HG03039 (cell line): ENCODE results near the gene CDR2L.
"Not testable (repeated sequence)": the region's sequence is repeated elsewhere in the genome, so short reads cannot be mapped to it uniquely, and the experiment has no call there.

Experiments used
- ATAC-seq: cut with Tn5 transposase; IDR thresholded peaks from one replicate; pipeline ENCODE4 v1.9.1; 2021; ENCODE audit warnings: mild to moderate bottlenecking, moderate library complexity; ENCODE audit not compliant: unreplicated experiment

Gene CDR2L

DNA sequence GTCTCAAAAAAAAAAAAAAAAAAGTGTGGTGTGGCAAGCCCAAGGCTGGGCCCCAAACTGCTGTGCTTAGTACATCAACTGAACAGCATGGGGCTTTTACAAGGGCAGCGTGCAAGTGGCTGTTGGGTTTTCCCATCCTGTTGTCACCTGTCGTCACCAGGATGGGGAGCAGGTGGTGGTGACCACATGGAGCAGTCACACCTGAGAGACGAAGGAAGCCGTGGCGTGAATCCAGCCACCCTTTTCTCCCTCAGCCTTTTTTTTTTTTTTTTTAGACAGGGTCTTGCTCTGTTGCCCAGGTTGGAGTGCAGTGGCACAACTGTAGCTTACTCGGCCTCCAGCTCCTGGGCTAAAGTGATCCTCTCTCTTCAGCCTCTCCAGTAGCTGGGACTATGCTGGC, 20.9 kb downstream of the CDR2L start:
- ATAC-seq: no peak

DNA sequence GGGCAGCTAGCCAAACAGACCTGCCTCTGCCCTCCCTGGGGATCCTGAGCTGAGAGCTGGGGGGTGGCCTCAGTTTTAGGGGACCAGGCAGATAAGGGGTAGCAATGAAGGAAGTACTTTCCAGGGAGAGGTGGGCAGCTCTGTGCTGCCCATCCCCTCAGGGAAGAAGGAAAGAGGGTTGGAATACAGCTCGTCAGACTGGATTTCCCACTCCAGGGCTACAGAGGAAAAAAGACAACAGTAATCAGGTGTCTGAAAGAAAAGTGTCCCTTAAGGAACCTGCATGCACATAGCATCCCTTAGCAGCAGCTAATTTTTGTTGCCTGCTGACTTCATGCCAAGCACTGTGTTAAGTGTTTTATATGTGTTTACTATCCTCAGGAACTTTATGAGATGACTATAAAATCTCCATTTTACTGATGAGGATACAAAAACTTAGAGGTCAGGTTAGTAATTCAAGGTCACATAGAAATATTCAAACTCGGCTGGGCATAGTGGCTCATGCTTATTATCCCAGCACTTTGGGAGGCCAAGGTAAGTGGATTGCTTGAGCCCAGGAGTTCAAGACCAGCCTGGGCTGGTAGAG, 21.8 kb downstream of the CDR2L start:
- ATAC-seq: no peak

DNA sequence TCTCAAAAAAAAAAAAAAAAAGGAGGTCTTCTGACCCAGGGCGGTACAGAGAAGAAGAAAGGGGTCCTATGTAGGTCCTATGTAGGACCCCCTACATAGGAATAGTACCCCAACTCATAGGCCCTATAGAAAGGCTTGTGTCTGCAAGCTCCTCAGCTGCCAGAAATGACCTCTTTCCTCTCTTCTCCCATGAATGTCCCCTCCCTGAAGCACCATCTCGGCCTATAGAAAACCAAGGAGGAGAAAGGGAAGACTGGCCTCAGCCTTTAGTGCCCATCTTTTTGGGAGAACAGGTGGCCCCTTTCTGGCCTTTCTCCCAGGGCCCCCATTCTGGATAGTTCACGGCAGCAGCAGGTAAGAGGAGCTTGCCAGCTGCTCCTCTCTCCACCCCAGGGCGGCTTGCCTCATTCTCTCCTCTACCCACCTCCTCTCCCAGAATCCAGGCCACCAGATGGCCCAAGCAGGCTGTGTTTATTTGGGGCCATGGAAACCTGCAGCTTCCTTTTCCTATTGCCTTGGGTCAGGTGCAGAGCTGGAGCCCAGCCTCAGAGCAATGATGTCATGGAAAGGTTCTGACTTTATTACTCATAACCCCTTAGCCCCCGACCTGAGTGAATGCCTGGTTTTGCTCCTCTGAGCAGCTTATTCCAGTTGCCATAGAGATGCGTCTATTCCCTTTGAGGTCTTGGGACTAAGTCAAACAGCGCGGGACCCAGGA, 23.4 kb downstream of the CDR2L start:
- ATAC-seq: no peak

DNA sequence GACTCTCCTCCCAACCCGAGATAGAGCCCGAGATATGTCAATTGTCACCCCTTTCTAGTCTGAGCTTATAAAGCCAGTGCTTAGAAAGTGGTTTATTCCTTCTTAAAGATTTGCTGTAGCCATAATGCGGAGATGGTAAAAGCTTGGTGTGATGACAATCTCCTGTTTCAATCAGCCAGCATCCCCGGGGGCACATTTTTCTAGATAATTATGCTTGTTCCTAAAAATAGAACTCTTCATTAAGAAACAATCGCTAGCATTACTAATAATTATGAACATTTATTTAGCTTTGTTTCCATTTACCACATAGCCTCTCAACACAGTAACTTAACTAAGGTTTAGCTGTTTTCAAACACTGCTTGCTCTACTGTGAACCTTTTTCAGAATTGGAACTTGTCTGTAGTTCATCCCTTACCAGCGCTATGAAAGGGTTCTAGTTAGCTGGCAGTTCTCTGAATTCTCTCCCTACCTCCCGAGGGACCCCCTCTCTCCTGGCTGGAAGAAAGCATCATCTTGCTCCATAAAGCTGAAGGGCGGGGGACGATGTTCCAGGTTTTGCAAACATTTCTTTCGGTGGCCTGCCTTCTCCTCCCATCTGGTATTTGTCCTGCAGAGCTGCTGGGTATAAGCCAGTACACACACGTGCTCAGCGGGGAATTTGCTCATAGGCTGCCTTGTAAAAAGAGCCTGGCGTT, 24.1 kb downstream of the CDR2L start:
- ATAC-seq: no peak

DNA sequence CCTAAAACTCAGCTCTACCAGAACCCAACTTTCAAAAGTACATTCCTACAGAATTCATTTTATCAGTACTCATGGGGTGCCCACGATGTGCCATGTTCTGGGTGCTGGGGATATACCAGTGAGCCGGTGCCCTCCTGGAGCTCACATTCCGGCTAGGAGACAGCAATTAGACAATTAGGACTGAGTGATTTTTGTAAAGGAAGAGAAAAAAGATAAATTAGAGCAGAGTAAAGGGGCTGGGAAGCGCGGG, 24.6 kb downstream of the CDR2L start:
- no peak for ATAC-seq

DNA sequence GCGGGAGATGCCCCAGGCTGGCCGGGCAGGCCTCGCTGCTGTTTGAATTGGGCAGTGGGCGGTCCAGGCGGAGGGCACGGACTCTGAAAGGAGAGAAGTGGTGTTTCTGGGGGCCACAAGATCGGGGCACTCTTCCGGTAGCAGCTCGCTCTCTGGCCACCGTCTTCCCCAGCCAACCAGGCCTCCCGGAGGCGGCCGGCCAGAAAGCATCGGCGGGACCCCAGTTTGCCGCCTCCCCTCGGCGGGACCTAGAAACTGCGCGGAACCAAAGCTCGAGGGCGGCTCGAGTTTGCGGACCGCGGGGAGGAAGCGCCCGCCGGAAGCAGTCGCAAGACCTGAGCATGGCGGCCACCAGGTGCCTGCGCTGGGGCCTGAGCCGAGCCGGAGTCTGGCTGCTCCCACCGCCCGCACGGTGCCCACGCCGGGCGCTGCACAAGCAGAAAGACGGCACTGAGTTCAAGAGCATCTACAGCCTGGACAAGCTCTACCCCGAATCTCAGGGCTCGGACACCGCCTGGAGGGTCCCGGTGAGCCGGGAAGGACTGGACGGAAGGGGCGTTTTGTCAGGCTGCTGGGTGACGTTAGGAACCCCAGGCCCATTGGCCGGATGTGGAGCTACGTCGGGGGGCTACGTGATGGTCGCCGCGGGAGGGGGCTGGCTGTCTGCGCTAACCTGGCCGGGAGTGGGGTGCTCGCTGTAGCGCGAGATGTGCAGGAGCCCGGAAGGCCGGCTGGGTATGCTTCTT, 25.1 kb downstream of the CDR2L start, which contains the start of gene MRPL58:
TSS of gene MRPL58 (plus strand) at position 325 of the 746 bp plus-strand sequence. CDS start at position 342, 17 bp downstream.
- ATAC-seq: peak; percentile 71

DNA sequence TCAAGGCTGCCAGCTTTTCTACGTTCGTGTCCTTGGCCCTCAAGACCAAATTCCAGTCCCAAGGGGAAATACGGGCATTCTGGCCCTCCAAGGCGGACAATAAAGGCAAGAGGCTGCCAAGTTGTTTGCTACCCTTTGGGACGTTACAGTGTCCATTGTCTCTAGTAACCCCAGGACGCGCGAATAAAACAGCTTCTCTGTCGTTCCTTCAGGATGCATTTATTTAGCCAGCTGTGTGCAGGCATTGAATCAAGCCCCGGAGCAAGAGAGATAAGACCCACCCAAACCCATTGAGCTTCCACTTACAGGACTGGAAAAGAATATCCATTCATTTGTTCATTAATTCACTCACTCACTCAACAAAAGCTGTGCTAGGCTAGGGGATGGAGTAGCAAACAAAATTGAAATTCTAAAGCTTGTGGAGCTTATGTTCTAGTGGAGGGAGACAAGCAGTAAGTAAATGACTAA, 25.7 kb downstream of the CDR2L start:
- ATAC-seq: no peak

DNA sequence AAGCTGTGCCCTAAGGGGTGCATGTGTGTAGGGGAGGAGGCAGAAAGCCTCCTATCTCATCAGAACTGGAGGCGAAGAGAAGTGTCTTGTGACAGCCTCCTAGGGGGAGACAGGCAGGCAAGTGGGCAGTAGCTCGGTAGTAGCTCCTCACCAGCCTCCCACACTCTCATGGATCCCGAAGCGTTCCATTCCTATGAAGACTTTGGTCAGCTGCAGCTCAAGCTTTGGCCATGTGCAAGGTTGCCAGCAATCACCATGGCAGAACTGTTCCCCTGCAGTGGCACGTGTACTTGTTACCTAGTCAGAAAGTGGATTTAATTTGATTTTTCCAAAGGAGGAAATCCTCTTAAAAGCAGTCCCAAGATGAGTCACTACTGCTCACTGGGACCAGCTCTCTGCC, 31.7 kb downstream of the CDR2L start:
- ATAC-seq: no peak

DNA sequence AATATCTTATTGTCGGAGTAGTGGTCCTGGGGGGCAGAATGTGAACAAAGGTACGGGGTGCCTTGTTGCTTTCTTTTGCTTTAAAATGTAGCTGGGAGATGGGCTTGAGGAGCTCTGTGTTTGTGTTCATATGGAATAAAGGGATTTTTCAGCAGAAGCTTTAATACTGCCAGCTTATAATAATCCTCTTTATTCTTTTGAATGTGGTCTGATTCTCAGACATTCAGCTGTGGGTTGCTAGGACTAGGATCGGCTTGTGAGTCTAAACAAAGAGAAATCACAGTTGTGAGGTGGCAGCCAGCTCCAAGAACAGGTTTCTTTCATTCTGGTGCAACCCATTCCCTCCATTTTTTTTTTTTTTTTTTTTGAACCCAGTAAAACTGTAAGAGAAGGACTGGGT, 32.3 kb downstream of the CDR2L start:
- no peak for ATAC-seq

DNA sequence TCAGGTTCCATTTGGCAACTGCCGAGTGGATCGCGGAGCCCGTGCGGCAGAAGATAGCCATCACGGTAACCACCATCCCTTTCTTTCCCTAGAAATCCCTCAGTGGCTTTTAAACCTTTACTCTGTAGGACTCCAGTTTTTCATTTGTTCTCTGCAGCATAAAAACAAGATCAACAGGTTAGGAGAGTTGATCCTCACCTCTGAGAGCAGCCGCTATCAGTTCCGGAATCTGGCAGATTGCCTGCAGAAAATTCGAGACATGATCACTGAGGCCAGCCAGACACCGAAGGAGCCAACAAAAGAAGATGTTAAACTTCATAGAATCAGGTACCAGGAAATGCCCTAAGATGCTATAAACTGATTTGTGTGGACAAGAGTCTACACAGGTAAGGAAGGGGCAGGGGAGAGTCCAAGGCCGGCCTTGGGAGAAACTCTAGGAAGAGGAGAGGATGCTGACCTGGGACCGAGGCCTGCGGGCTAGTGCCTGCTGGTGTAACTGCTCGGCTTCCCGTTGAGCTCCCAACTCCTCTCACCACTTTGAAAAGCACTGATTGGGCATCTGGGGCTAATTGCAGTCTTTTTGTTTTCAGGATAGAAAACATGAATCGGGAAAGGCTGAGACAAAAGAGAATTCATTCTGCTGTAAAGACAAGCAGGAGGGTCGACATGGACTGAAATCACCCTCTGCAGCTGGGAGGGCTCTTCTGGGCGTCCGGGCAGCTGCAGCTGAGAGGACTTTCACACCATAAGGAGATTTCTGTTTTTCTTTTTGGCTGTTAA, 33.1 kb downstream of the CDR2L start:
- ATAC-seq: no peak

DNA sequence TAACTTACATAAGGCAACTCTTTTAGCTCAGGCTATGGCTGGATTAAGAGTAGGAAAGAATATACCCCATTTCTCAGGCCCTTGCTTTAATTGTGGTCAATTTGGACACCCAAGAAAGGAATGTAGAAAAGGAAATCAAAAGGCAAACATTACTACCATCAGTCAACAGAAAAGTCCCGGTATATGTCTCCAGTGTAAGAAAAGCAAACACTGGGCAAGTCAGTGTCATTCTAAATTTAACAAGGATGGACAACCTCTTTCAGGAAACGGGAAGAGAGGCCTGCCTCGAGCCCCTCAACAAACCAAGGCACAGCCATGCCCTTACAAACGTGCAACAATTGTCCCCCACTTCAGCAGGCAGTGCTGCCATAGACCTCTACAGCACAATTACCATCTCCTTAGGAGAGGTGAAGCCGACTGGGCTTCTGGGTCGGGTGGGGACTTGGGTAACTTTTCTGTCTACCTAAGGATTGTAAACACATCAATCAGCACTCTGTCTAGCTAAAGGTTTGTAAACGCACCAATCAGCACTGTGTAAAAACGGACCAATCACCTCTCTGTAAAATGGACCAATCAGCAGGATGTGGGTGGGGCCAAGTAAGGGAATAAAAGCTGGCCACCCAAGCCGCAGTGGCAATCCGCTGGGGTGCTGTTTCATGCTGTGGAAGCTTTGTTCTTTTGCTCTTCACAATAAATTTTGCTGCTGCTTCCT, 37.4 kb downstream of the CDR2L start:
- no peak for ATAC-seq

DNA sequence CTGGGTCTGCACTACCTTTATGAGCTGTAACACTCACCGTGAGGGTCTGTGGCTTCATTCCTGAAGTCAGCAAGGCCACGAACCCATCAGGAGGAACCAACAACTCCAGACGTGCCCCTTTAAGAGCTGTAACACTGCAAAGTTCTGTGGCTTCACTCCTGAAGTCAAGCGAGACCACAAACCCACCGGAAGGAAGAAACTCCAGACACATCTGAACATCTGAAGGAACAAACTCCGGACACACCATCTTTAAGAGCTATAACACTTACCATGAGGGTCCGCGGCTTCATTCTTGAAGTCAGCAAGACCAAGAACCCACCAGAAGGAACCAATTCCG, 37.9 kb downstream of the CDR2L start:
- not testable (repeated sequence) for ATAC-seq

DNA sequence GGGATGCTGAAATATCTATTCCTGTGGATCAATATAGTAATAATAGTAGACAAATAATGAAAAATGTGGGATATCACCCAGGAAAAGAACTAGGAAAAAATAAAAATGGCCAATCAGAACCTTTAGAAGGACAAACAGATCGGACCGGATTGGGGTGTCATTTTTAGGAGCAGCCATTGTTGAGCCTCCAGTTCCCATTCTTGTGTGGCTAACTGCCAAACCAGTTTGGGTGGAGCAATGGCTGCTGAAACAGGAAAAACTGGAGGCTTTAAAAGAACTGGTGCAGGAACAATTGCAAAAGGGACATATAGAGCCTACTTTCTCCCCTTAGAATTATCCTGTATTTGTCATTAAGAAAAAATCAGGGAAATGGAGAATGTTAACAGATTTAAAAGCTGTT, 39.2 kb downstream of the CDR2L start:
- ATAC-seq: not testable (repeated sequence)

DNA sequence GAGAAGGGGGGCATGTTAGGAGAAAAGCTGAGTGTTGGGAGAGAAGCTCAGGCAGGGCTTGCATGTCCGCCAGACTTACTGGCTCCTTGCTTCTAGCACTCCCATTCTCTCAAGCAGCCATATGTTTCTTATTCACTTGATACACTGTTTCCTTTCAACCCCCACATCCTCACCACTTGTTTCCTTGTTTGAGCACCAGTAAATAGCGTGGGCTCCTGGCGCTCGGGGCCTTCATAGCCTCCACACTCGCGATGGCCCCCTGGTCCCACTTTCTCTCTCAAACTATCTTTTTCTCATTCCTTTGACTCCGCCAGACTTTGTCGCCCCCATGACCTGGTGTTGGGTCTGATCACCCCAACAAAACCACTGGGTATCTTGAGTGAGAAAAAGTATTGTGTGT, 42.7 kb downstream of the CDR2L start:
- ATAC-seq: no peak

DNA sequence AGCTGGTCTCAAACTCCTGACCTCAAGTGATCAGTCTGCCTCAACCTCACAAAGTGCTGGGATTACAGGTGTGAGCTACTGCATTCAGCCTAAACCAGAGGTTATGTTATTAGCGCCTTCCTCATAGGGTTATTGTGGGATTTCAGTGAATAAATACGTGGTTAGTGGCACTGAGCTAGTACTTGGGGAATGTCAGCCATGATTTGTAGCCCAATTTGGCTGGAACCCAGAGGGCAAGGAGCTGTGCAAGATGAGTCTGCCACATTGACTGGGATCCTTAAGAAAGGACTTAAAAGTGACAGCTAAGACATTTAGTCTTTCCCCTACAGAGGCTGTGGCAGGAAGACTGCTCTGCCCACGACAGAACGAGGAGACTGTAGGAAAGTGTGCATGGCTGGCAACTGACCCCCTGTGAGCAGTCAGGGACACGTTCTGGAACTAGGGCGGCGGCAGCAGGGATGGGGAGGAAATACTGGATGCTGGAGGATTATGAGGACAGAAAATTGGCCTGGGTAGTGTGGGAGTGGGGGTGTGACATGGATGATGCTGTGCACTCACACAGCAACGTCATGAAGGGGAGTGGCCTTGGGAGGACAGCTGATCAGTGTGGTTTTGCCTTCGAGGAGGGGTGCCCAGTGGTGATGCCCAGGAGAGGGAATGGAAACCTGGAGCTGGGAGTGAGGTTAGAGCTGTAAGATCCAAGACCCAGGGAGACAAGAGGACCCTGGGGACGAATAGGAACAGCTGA, 44.7 kb downstream of the CDR2L start:
- no peak for ATAC-seq

DNA sequence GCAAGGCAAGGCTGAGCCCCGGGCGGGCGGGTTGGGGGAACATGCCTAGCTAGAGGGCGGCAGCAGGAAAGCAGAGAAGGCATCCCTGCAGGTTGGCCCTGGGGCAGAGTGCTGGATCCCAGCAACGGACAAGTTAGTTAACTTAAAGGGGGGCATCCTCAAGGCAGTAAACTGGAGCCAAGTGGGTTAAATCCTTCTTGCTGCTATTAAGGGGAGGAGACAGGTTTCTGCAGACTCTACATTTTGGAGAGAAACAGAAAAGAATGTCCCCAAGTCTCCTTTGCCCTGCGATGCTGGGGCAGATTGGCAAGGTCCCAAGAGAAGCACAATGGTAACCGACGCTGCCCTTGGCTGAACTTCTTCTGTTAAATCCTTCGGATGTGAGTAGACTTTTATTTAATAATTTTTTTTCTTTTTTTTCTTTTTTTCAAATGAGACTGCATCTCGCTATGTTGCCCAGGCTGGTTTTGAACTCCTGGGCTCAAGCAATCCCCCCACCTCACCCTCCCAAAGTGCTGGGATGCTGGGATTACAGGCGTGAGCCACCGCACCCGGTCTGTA, 45.4 kb downstream of the CDR2L start:
- ATAC-seq: no peak

DNA sequence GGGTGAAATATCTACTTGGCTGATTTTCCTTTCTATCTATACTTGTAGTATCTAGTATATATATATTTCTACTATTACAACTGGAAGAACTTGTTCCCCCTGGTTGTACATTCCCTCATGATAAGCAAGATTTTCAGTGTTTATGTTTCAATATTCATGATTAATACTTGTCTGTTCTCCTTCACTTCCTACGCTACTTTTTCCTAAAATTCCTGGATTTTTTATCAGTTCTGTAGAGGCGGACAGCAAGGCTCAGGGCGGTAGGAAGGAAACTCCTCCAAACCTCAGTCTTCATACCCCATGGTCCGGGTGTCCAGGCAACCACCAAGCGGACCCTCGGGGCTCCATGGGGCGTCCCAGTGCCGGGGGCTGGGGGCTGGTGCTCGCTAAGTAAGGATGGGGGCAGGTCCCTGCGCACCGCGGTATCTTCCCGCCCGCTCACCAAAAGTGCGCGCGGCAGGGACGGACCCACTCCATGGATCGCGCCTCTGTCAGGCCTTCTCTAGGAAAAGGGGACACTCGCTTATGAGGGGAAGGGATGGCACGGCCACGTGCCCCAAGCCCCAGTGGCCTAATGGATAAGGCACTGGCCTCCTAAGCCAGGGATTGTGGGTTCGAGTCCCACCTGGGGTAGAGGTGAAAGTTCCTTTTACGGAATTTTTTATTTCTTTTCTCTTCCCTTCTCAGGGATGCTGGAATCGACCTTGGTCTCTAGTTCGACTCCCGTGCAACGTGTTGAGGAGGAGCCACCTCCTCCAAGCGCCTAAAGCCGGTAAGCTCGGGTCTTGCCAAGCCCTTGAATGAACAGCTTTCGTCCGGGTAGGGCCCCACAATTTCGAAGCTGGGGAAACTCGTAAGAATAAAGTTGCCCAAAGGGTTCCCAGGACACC, 46.2 kb downstream of the CDR2L start:
- peak; percentile 35 for ATAC-seq

DNA sequence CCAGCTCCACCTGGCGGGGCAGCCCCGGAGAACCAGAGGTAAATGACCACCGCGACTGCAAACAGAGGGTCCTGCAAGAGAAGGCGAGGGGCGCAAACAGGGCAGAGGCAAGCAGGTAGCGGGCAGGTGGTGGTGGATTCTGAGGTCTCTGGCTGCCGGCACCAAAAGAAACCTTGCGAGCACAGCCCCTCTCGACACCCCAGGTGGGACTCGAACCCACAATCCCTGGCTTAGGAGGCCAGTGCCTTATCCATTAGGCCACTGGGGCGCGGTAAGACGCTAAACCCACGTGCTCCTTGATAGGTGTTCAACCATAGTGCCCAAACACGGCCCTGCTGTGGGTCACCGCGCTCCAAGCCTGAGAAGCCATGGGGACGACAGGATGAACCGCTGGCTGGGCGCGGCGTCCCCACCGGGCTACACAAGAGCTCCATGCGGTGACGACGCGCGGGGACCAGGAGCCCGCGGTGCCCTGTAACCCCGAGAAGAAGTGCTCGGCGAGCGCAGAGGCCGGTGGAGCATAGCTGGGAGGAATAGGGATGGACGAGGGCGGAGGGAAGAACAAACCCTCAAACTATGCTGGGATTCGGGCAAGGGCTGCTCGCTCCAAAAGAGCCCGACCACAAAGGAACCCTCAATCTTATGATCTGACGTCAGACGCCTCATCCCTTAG, 46.9 kb downstream of the CDR2L start:
- ATAC-seq: peak; percentile 41
